ENCODE data around the gene SHC4.

SHC4 gene

DNA sequence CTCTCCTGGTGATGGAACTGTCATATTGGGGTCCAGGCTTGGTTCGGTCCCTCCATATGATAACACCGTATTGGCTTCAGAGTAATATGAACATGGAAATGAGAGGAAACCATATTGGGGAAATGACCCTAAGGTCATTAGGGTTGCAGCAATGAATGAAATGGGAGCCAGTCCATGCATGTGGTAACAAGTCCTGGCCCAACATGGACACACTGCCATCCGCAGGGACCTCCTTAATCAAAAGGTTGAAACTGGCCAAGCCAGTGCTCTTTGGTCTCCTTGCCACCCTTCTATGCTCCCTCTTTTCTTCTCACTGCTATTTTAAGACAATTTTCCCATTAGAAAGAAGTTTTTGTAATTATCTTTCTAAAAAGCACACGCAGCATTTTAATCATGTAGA is 8.3 kb downstream of the SHC4 start:
- no peak for FAIRE-seq

DNA sequence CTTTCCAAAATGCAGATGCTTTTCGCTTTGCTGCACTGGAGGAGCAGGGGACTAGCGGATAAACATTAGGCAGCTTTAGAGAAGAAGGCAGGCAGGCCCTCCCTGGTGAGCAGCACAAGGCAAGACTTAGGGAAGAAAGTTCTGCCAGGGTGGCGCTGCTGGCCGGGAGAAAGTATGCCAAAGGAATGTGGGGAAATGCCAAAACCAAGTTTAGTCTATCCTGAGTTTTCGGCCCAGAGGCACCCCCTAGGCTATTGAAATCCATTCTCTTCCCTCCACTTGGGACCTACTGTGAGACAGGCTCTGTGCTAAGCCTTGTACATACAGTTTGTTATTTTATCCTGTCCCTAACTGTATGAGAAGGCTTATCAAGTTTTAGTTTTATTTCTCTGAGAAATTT is 9.2 kb downstream of the SHC4 start:
- no peak for FAIRE-seq
- no peak for DNase-seq (ENCODE audit: insufficient read length, low spot score)
- TF ChIP-seq, protein P1, sequence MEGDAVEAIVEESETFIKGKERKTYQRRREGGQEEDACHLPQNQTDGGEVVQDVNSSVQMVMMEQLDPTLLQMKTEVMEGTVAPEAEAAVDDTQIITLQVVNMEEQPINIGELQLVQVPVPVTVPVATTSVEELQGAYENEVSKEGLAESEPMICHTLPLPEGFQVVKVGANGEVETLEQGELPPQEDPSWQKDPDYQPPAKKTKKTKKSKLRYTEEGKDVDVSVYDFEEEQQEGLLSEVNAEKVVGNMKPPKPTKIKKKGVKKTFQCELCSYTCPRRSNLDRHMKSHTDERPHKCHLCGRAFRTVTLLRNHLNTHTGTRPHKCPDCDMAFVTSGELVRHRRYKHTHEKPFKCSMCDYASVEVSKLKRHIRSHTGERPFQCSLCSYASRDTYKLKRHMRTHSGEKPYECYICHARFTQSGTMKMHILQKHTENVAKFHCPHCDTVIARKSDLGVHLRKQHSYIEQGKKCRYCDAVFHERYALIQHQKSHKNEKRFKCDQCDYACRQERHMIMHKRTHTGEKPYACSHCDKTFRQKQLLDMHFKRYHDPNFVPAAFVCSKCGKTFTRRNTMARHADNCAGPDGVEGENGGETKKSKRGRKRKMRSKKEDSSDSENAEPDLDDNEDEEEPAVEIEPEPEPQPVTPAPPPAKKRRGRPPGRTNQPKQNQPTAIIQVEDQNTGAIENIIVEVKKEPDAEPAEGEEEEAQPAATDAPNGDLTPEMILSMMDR (IDR thresholded peaks at IDR 0.05; ENCODE audit: insufficient read depth, missing control alignments), result no peak

More for the DNA sequence above, 8.3 kb downstream of the SHC4 start:
- TF ChIP-seq, protein P1 (IDR thresholded peaks at IDR 0.05; ENCODE audit: insufficient read depth, missing control alignments), result no peak
- DNase-seq (ENCODE audit: insufficient read length, low spot score), result no peak

DNA sequence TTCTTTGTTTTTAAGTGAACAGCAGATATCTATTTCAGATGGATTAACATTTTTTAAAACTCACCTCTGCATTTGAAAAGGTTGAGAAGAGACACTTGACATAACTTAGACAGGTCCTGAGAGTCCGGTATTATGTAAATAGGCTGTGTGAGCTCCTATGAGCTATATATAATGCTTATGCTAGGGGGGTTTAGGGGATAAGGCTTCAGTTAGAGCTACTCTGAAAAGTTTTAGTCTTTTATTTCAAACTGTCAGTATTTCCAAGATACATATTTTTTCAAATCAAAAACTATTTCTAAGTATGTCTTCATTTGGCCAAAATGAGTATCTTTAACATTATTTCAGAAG is 16.9 kb downstream of the SHC4 start:
- TF ChIP-seq, protein P1 (IDR thresholded peaks at IDR 0.05; ENCODE audit: insufficient read depth, missing control alignments), result no peak
- no peak for FAIRE-seq
- no peak for DNase-seq (ENCODE audit: insufficient read length, low spot score)

DNA sequence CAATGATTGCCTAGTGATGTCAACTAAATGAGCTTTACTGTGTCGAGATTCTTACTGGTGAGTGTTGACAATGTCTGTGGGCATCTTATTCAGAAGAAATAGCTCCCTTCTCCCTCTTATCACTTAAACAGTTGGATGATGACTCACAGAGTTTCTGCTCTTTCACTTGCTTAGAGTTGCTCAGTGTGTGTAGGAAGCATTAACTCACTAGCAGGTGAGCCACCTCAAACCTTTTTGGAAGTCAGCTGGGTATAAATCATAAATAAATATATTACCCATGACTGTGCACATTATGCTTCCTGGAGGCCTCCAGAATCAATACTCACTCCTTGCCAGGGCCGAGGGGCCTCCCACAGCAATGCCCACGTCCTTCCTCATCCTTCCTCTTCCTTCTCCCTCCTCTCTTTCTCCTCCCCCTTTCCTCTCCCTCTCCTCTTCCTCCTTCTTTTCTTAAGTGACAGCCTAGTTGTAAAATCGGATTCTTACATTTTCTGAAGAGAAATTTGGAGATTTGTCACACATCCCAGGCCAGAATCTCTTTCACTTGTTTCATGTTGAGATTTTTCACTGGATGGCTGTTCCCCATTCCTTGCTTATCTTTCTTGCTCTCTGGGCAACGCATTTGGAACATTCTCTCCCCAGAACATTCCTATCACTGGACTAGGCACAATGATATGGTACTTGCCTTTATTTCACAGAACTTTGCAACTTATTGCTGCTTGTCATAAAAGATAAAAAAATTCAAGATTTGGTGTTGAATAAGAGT is 17.5 kb downstream of the SHC4 start:
- FAIRE-seq (no peak), DNase-seq (ENCODE audit: insufficient read length, low spot score) (no peak)
- TF ChIP-seq, protein P1 (IDR thresholded peaks at IDR 0.05; ENCODE audit: insufficient read depth, missing control alignments), result no peak

DNA sequence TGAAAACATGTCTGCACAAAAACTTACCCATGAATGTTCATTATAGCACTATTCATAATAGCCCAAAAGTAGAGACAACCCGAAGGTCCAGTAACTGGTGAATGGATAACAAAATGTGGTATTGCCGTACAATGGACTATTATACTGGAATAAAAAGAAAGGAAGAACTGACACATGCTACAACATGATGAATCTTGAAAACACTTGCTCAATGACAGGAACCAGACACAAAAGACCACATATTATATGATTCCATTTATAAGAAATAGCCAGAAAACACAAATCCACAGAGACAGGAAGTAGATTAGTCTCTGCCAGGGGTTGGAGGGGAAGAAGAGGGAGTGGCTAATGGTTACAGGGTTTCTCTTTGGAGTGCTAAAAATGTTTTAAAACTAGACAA is 18.3 kb downstream of the SHC4 start:
- DNase-seq (ENCODE audit: insufficient read length, low spot score) (no peak), FAIRE-seq (no peak)
- TF ChIP-seq, protein P1 (IDR thresholded peaks at IDR 0.05; ENCODE audit: insufficient read depth, missing control alignments), result no peak

DNA sequence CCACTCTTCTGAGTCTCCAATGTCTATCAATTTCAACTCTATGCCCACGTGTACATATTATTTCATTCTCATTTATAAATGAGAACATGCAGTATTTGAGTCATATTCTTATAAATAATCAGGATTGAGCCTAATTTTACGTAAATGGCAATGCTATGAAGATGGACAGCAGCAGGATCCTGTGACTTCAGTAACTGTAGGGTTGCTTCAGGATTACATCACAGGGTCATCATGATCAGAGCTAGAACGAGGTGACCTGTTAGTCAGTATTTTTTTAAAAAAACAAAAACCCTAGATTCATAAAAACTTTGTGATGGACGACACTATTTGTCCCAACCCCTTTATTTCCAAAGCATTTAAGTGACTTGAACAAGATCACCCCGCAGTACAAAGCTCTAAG is 21.8 kb downstream of the SHC4 start:
- TF ChIP-seq, protein P1 (IDR thresholded peaks at IDR 0.05; ENCODE audit: insufficient read depth, missing control alignments), result no peak
- FAIRE-seq, result no peak
- DNase-seq (ENCODE audit: insufficient read length, low spot score), result no peak

DNA sequence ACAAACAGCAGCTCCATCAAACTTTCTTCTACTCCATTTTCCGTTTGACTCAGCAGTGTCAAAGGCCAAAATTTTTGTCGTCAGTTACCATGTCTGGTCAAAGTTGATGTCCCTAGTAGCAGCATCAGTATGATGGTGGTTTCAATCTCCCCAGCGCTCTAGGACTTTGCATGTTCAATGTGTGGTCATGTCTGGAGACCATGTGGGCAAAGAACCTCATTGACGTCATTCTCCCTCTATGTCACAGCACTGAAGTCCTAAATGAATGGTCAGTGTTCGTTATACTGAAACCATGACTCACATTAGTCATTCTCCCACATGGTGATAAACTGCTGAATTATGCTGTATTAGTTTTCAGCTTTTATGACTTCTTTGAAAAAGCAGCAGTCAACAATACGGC is 23.2 kb downstream of the SHC4 start:
- TF ChIP-seq, protein P1 (IDR thresholded peaks at IDR 0.05; ENCODE audit: insufficient read depth, missing control alignments), result no peak
- FAIRE-seq, result no peak
- DNase-seq (ENCODE audit: insufficient read length, low spot score), result no peak
